Measurements from ENCODE around the gene PAPOLG.

The PAPOLG gene

DNA sequence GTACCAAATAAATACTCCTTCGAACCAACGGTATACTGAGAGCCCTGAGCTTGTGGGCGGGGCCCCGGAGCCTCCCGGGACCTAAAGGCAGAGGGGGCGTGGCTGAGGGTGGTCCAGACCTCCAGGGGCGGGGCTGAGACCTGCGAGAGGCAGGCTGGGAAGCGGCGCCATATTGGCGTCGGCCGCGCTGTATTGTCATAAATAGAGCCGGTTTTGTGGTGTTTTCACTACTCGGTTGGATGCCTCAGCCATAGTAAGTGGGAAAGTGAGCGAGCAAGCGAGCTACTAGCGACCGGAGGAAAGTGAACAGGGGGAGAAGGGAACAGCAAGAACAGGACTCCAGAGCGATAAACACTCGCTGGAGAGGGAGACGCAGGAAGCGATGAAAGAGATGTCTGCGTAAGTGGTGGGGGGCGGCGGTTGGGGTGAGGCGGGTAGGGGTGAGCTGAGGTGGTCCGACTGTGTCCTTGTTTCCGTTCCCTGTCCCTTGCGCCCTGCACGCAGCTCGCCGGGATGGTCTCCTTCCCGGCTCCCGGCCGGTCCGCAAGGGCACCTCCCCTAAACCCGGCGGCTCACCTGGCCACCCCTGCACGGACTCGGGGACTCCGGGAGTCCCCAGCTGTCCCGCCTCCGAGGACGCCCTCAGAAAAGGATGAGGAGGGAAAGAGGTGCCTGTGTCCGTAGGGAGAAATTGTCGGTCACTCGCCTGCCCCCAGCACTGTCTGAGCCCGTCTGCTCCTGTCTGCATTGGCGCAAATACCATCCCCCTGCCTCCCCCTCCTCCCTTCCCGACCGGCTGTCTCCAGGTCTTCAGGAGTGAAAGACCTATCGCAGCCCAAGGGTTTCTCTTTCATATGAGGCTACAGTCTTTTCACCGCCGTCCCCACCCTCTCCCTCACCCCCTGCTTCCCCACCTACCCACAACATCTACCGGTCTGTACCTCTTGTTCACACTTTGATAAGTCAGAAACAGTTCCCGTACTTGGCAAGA is at the start of gene PAPOLG:
Gene PAPOLG, plus strand, starts transcription at position 172 of the 991 bp plus-strand sequence. Its CDS starts 211 bp downstream, at position 383.
- DNase-seq (ENCODE audit: low read depth): peak; percentile 94

DNA sequence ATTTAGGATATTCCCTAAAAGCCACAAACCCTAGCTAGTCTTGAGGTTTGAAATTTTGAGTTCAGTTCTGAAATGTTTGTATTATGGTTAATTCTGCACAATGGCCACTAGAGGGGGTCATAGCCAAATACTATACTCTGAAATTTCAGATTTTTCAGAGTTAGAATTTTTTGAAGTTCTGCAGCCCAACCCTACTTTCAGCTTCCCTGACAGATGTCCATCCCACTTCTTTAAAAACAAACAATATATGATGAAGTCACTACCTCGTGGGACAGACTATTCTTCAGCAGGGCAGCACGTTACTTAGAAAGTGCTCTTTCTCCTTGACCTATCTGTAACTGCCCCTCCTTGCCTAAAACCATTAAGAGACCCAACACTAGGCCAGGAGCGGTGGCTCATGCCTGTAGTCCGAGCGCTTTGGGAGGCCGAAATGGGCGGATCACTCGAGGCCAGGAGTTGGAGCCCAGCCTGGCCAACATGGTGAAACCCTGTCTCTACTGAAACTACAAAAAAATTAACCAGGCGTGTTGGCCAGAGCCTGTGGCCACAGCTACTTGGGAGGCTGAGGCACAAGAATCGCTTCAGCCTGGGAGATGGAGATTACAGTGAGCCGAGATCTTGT is 48.2 kb upstream of the PAPOLG start:
- no peak for DNase-seq (ENCODE audit: low read depth)

- DNase-seq (ENCODE audit: low read depth): no peak
These were observed 47.3 kb upstream of the PAPOLG start for GRCh38 chr2:60708630-60709320.

DNA sequence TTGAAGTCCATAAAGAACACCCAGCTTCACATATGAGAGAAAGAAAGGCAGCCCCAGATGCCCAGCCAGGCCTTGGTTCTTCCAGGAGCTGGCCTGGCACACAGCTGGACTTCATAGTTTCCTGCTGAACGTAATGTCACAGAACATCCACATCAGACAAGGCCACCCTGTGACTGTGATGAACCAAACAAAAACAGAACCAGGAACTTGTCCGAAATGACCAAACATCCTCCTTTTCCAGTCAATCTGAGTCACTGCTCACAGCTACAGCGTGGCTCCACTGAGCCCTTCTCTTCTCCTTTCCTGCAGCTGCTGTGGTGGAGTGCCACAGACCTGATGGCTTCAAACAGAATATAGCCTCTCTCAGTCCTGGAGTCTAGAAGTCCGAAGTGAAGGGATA is 45.4 kb upstream of the PAPOLG start:
- no peak for DNase-seq (ENCODE audit: low read depth)

DNA sequence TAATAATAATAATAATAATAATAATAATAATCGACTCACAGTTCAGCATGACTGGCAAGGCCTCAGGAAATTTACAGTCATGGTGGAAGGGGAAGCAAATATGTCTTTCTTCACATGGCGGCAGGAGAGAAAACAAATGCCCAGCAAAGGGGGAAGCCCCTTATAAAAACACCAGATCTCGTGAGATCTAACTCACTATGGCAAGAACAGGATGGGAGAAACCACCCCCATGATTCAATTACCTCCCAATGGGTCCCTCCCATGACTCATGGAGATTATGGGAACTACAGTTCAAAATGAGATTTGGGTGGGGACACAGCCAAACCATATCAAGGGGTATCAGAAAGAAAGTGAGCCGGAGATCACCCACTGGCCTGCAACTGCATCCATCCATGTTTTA is 40.5 kb upstream of the PAPOLG start:
- DNase-seq (ENCODE audit: low read depth): no peak

- no peak for DNase-seq (ENCODE audit: low read depth)
These were observed 38.4 kb upstream of the PAPOLG start for GRCh38 chr2:60717691-60718090.

GRCh38 chr2:60719331-60719730 is 36.7 kb upstream of the PAPOLG start:
- DNase-seq (ENCODE audit: low read depth): no peak

DNA sequence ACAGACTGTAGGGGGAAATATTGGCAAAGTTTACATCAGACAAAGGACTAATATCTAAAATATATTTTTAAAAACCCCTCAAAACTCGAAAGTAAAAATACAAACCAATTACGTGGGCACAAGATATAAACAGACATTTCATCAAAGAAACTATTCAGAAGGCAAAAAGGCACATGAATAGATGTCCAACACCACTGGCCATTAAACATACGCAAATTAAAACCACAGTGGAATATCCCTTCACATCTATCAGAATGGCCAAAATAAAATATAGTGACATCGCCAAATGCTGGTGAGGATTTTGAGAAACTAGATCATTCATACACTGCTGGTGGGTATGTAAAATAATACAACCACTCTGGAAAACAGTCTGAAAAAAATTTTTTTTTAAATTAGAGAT is 30.6 kb upstream of the PAPOLG start:
- no peak for DNase-seq (ENCODE audit: low read depth)

DNA sequence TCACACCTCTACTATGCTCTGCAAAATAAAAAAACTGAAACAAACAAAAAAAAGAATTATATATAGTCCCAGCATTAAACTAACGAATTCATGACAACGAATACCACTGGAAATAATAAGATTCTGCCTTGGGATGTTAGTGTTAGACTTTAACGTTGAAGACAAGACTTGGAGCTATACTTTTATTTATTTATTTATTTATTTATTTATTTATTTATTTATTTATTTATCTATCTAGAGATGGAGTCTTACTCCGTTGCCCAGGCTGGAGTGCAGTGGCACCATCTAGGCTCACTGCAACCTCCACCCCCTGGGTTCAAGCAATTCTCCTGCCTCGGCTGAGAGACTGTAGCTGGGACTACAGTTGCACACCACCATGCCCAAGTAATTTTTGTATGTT is 27.2 kb upstream of the PAPOLG start:
- DNase-seq (ENCODE audit: low read depth): no peak

- DNase-seq (ENCODE audit: low read depth): no peak
These were observed 20.4 kb upstream of the PAPOLG start for GRCh38 chr2:60735496-60736250.

DNA sequence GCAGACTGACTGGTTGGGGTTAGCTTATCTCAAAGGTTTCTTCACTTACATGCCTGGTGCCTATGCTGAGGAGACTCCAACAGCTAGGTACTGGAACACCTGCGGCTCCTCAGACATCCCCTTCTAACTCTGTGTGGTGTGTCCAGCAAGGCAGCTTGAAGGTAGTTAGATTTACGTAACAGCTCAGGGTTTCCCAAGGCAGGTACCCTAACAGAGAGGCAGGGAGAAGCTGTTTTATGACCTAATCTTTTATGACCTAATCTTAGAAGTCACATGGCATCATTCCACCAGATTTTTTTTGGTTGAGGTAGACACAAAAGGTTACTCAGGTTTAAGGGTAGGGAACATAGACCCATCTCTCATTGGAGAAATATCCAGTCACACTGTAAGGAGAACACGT is 17.4 kb upstream of the PAPOLG start:
- no peak for DNase-seq (ENCODE audit: low read depth)

DNA sequence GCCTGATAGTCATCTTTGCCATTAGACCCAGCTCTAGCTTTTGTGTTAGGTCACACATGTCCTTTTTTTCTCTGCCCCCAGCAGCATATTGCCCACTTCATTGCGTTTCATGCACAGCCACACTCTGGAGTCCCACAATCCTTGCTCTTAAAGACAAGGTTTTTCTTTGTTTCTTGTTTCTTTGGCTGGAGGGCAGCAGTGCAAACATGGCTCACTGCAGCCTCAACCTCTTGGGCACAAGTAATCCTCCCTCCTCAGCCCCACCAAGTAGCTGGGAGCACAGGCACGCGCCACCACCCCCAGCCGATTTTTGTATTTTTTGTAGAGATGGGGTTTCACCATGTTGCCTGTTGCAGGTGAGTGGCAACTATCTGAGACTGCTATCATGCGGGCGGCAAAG is 16.9 kb upstream of the PAPOLG start:
- no peak for DNase-seq (ENCODE audit: low read depth)

GRCh38 chr2:60741576-60741975 is 14.5 kb upstream of the PAPOLG start:
- DNase-seq (ENCODE audit: low read depth): no peak

DNA sequence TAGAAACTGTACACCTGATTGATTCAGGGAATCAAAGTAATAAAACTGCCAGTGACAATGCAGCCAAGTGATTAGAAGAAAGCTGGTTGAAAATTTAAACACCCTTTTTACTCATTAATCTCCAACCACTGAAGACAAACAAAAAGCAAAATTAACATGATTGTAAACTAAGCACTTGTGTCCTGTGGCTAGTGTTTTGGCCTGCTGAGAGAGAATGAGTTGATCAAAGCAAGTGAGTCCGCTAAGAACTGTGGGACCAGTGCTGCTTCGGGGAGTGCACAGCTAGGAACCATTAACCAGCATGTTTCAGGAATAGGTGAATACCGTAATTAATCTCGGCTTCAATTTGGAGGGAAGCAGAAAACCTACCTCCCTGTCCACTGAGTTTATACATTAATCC is 13.6 kb upstream of the PAPOLG start:
- no peak for DNase-seq (ENCODE audit: low read depth)

- DNase-seq (ENCODE audit: low read depth): no peak
These were observed 10.7 kb upstream of the PAPOLG start for GRCh38 chr2:60745330-60745729.

DNA sequence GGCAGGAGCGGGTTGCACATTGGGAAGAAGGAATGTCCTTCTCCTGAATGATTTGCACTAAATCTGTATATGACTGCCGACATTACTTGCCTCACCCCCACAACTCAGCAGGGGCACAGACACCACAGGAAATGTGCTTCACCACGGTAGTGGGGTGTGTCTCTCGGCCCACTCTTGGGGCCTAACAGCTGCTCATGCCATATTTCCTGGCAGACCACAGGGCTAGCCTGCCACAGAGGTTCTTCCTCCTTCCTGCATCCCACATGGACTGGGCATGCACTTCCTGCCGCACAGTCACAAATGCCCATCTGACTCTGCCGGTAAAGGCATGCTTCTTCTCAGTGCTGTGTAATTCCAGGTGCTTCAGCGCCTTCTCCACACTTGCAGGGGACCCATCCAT is 10.3 kb upstream of the PAPOLG start:
- no peak for DNase-seq (ENCODE audit: low read depth)

DNA sequence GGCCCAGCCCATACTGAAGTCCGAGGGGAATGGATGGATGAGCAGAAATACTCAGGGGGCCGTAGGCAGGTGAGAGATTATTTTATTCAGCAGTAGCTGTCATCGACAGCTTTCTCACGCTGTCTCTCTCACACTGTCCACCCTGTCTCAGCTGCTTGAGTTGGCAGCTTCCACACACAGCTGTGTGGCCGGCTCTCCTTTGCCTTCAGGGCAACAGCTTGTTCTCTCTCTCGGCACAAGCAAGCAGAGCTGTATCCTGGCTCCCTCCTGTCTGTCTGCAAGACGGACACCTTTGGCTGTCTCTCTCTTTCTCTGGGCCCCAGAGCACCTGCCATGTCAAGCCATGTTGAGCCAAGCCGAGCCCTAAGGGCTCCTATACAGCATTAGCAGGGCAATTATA is 9.8 kb upstream of the PAPOLG start:
- DNase-seq (ENCODE audit: low read depth): no peak

GRCh38 chr2:60759654-60760053 is 3.6 kb downstream of the PAPOLG start:
- no peak for DNase-seq (ENCODE audit: low read depth)

GRCh38 chr2:60764736-60765534 is 8.9 kb downstream of the PAPOLG start:
- DNase-seq (ENCODE audit: low read depth): no peak

- no peak for DNase-seq (ENCODE audit: low read depth)
These were observed 10.2 kb downstream of the PAPOLG start for GRCh38 chr2:60766283-60766682.

DNA sequence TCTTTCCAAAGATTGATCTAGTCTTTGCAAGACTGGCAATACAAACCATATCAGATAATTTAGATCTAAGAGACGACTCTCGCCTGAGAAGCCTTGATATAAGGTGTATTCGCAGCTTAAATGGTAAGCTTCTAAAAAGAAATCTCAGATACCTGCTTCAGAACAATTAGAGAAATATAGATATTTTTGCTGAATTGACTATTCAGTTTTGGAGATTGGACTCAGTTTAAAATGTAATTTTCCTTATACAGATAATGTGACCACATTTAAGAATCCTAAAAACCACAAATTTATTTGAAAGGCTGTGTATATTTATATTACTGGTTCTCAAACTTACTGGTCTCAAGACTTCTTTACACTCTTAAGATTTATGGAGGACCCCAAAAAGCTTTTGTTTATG is 15.4 kb downstream of the PAPOLG start:
- no peak for DNase-seq (ENCODE audit: low read depth)

Data from activated T-helper 9 cell treated with anti-CD3 and anti-CD28 coated beads, Interleukin-2, amount 50 U/mL, for 16 hours (primary cell).